ENCODE results near the gene VPS4A. TPM values are rescaled to one million over a fixed set of nuclear protein-coding genes. Genes with fewer than 3 reads are reported as not detected.

The VPS4A gene
- polyA plus RNA-seq, 3 donors, result 18.2 to 25.7 (median 21.8) TPM

- peaks cover 81 to 99% of the 10 kb centered on the region in 2 donors for H3K36me3 Mint-ChIP-seq
- Histone ChIP-seq H2AFZ (ENCODE audit: insufficient read depth, low read depth, low read length, poor library complexity, severe bottlenecking) (no peak overlapping the region), H3K4me1 (ENCODE audit: control insufficient read depth in 1 of 2, insufficient read depth in 2 of 2, low read length in 2 of 2) (no peaks in the 10 kb centered on the region), H3K27ac (ENCODE audit: low read depth in 1 of 2, low read length in 2 of 2) (no peak overlapping the region), H3K9ac (ENCODE audit: insufficient read depth, low read length, poor library complexity, severe bottlenecking) (no peak overlapping the region), H3K36me3 (replicated peaks in 1 of 2; ENCODE audit: control insufficient read depth in 1 of 2, insufficient read depth in 2 of 2, low read length in 2 of 2) (peaks cover 89 to 100% of the 10 kb centered on the region in 2 donors), H3K4me2 (replicated peaks; ENCODE audit: extremely low read depth, low read length, poor library complexity, severe bottlenecking) (no peak overlapping the region), H4K20me1 (ENCODE audit: insufficient read depth, low read length) (peaks cover 89% of the 10 kb centered on the region), H3K27me3 (ENCODE audit: control insufficient read depth in 2 of 2, insufficient read depth in 2 of 2, low read length in 2 of 2) (no peaks in the 10 kb centered on the region), H3K79me2 (ENCODE audit: insufficient read depth, low read length) (peaks cover 50% of the 10 kb centered on the region), H3K9me3 (replicated peaks in 1 of 2; ENCODE audit: control insufficient read depth in 1 of 2, insufficient read depth in 1 of 2, low read length in 2 of 2) (no peaks in the 10 kb centered on the region), H3K4me3 (replicated peaks in 1 of 3; ENCODE audit: low read depth in 2 of 3, low read length in 3 of 3) (no peak overlapping the region)
- no peaks in the 10 kb centered on the region for H3K4me1 Mint-ChIP-seq
- intact Hi-C loops (cut with micrococcal nuclease), result loop anchor here in 1 of 2 donors (10.0 kb wide), 1 partner anchor 184 kb away; the partner anchor contains the start of genes CHTF8 and UTP4
- no peak for DNase-seq
- H3K27ac Mint-ChIP-seq, result no peak overlapping the region
- no peak overlapping the region for H3K4me3 Mint-ChIP-seq
- peaks cover 0 to 2% (median 0%) of the 10 kb centered on the region in 7 donors for H3K9me3 Mint-ChIP-seq
- no peak for TF ChIP-seq CTCF (IDR thresholded peaks at IDR 0.05)
- WGBS (ENCODE audit: insufficient coverage), result 88% methylated on average over 9 of the region's 10 CpGs
- H3K27me3 Mint-ChIP-seq (ENCODE audit: low read depth in 3 of 3), result no peaks in the 10 kb centered on the region
Observed at GRCh38 chr16:69318911-69319289, 7.8 kb downstream of the VPS4A start.

GRCh38 chr16:69319381-69319780, 8.2 kb downstream of the VPS4A start:
- Mint-ChIP-seq H3K36me3 (peaks cover 82 to 99% of the 10 kb centered on the region in 2 donors), H3K9me3 (peaks cover 0 to 2% (median 0%) of the 10 kb centered on the region in 7 donors), H3K27me3 (ENCODE audit: low read depth in 3 of 3) (peaks cover 0 to under 1% (median 0%) of the 10 kb centered on the region in 3 donors), H3K4me1 (peaks cover 4% of the 10 kb centered on the region), H3K27ac (peak overlapping the region in 2 of 7 donors; percentile 7 to 47), H3K4me3 (no peak overlapping the region)
- DNase-seq, result no peak
- no peaks in the 10 kb centered on the region for H3K4me1 ChIP-seq (ENCODE audit: control insufficient read depth in 1 of 2, insufficient read depth in 2 of 2, low read length in 2 of 2)
- no peak for TF ChIP-seq CTCF (IDR thresholded peaks at IDR 0.05)
- intact Hi-C loops (cut with micrococcal nuclease), result loop anchor here in 1 of 2 donors (10.0 kb wide), 1 partner anchor 185 kb away; the partner anchor contains the start of genes CHTF8 and UTP4
- no peak overlapping the region for H3K9ac ChIP-seq (ENCODE audit: insufficient read depth, low read length, poor library complexity, severe bottlenecking)
- no peak overlapping the region for H3K4me3 ChIP-seq (replicated peaks in 1 of 3; ENCODE audit: low read depth in 2 of 3, low read length in 3 of 3)
- WGBS (ENCODE audit: insufficient coverage), result 98% methylated on average over 9 of the region's 9 CpGs
- H3K27ac ChIP-seq (ENCODE audit: low read depth in 1 of 2, low read length in 2 of 2), result no peak overlapping the region
- H3K79me2 ChIP-seq (ENCODE audit: insufficient read depth, low read length), result peaks cover 50% of the 10 kb centered on the region
- H3K4me2 ChIP-seq (replicated peaks; ENCODE audit: extremely low read depth, low read length, poor library complexity, severe bottlenecking), result no peak overlapping the region
- H3K9me3 ChIP-seq (replicated peaks in 1 of 2; ENCODE audit: control insufficient read depth in 1 of 2, insufficient read depth in 1 of 2, low read length in 2 of 2), result no peaks in the 10 kb centered on the region
- no peak overlapping the region for H2AFZ ChIP-seq (ENCODE audit: insufficient read depth, low read depth, low read length, poor library complexity, severe bottlenecking)
- H4K20me1 ChIP-seq (ENCODE audit: insufficient read depth, low read length), result peaks cover 89% of the 10 kb centered on the region
- no peaks in the 10 kb centered on the region for H3K27me3 ChIP-seq (ENCODE audit: control insufficient read depth in 2 of 2, insufficient read depth in 2 of 2, low read length in 2 of 2)
- peaks cover 92 to 100% of the 10 kb centered on the region in 2 donors for H3K36me3 ChIP-seq (replicated peaks in 1 of 2; ENCODE audit: control insufficient read depth in 1 of 2, insufficient read depth in 2 of 2, low read length in 2 of 2)

Data from CD14-positive monocyte (primary cell).